Activated effector memory CD4-positive, alpha-beta T cell treated with Interleukin-2 at 50 U/mL for 16 hours (primary cell): ENCODE results near the gene FBXL14.

ENCODE experiments used
- DNase-seq: peaks from one replicate; pipeline ENCODE4 v3.0.0-alpha.2; 2020

Gene FBXL14

GRCh38 chr12:1532375-1533165 is 61.8 kb downstream of the FBXL14 start:
- DNase-seq: no peak

GRCh38 chr12:1531654-1532374 is 62.6 kb downstream of the FBXL14 start:
- no peak for DNase-seq

GRCh38 chr12:1531153-1531653 is 63.2 kb downstream of the FBXL14 start:
- no peak for DNase-seq

- no peak for DNase-seq
These were observed 63.7 kb downstream of the FBXL14 start for GRCh38 chr12:1530592-1531152.

- DNase-seq: no peak
These were observed 64.4 kb downstream of the FBXL14 start for GRCh38 chr12:1529862-1530591.

GRCh38 chr12:1529228-1529861 is 65.0 kb downstream of the FBXL14 start:
- no peak for DNase-seq

GRCh38 chr12:1528791-1529190 is 65.6 kb downstream of the FBXL14 start:
- DNase-seq: no peak

GRCh38 chr12:1527789-1528188 is 66.6 kb downstream of the FBXL14 start:
- DNase-seq: no peak

- no peak for DNase-seq
These were observed 68.5 kb downstream of the FBXL14 start for GRCh38 chr12:1525858-1526257.

GRCh38 chr12:1523558-1524050 is 70.8 kb downstream of the FBXL14 start:
- DNase-seq: no peak

GRCh38 chr12:1523046-1523445 is 71.3 kb downstream of the FBXL14 start:
- no peak for DNase-seq

- DNase-seq: no peak
These were observed 74.7 kb downstream of the FBXL14 start for GRCh38 chr12:1519642-1520041.

- DNase-seq: no peak
These were observed 75.5 kb downstream of the FBXL14 start for GRCh38 chr12:1518591-1519516.

- DNase-seq: no peak
These were observed 76.5 kb downstream of the FBXL14 start for GRCh38 chr12:1517734-1518525.

GRCh38 chr12:1517007-1517406 is 77.4 kb downstream of the FBXL14 start:
- no peak for DNase-seq
